HepG2 (cell line): ENCODE data around the gene BIVM. TPM values are rescaled to one million over a fixed set of nuclear protein-coding genes. Genes with fewer than 3 reads are reported as not detected.

ENCODE experiments used
- ASH2L ChIP-seq: fragments of 300-600, 200-600 bp; sonication (generic); IDR thresholded peaks from 2 replicates; pipeline ENCODE4 v1.7.0; 2017; ENCODE audit warnings: low read depth, mild to moderate bottlenecking, moderate library complexity, mixed read lengths, low read length; ENCODE audit not compliant: insufficient read length
- EED ChIP-seq: sonication (generic); formaldehyde crosslinking; IDR thresholded peaks from 2 replicates; pipeline ENCODE4 v1.5.0; 2020; ENCODE audit warnings: mild to moderate bottlenecking, missing genetic modification reagents
- ELF3 ChIP-seq: IDR thresholded peaks from 2 replicates; pipeline ENCODE4 v1.6.1; 2016; ENCODE audit warnings: missing genetic modification reagents, missing compliant biosample characterization
- FOXC1 ChIP-seq: sonication (generic); formaldehyde crosslinking; IDR thresholded peaks from 2 replicates; pipeline ENCODE4 v1.8.0; 2022; ENCODE audit warnings: mild to moderate bottlenecking, missing genetic modification reagents, borderline replicate concordance
- FOXO4 ChIP-seq: sonication (generic); formaldehyde crosslinking; conservative IDR thresholded peaks from 2 replicates; pipeline ENCODE4 v1.8.1; 2023; ENCODE audit warnings: missing genetic modification reagents
- HOMEZ ChIP-seq: IDR thresholded peaks from 2 replicates; pipeline ENCODE4 v1.6.1; 2016; ENCODE audit warnings: low read depth
- IRF9 ChIP-seq: sonication (generic); formaldehyde crosslinking; IDR thresholded peaks from 2 replicates; pipeline ENCODE4 v1.8.0; 2022; ENCODE audit warnings: missing genetic modification reagents, mild to moderate bottlenecking, borderline replicate concordance
- MYPOP ChIP-seq: sonication (generic); formaldehyde crosslinking; IDR thresholded peaks from 2 replicates; pipeline ENCODE4 v1.8.1; 2023; ENCODE audit warnings: mild to moderate bottlenecking, moderate library complexity, missing genetic modification reagents
- NONO ChIP-seq, 2 experiments: fragments of 450-650 bp in 1 of 2; sonication (generic) in 1 of 2; formaldehyde crosslinking in 1 of 2; IDR thresholded peaks in 1 of 2; conservative IDR thresholded peaks in 1 of 2; 2 replicates each; pipeline versions ENCODE4 v1.6.1 to v1.8.0; 2017 to 2022; ENCODE audit warnings: mild to moderate bottlenecking in 1 of 2, missing genetic modification reagents in 1 of 2, moderate library complexity in 1 of 2
- NR2F6 ChIP-seq, 2 experiments: IDR thresholded peaks; 2 replicates each; pipeline ENCODE4 v1.6.1; 2016; ENCODE audit warnings: antibody characterized with exemption in 1 of 2, mild to moderate bottlenecking in 1 of 2
- PAX8 ChIP-seq: sonication (generic); formaldehyde crosslinking; IDR thresholded peaks from 2 replicates; pipeline ENCODE4 v1.8.0; 2022; ENCODE audit warnings: mild to moderate bottlenecking, missing genetic modification reagents, borderline replicate concordance
- SNAPC5 ChIP-seq: sonication (generic); formaldehyde crosslinking; IDR thresholded peaks from 2 replicates; pipeline ENCODE4 v1.8.1; 2023; ENCODE audit warnings: mild to moderate bottlenecking, missing genetic modification reagents, borderline replicate concordance
- SP2 ChIP-seq: sonication (generic); formaldehyde crosslinking; IDR thresholded peaks from 2 replicates; pipeline ENCODE4 v1.5.1; 2020; ENCODE audit warnings: mild to moderate bottlenecking, missing genetic modification reagents
- TBP ChIP-seq: sonication (generic); formaldehyde crosslinking; IDR thresholded peaks from 2 replicates; pipeline ENCODE4 v1.5.0; 2020; ENCODE audit warnings: missing genetic modification reagents
- ZNF235 ChIP-seq: sonication (generic); formaldehyde crosslinking; IDR thresholded peaks from 2 replicates; pipeline ENCODE4 v1.8.1; 2023; ENCODE audit warnings: mild to moderate bottlenecking, missing genetic modification reagents, borderline replicate concordance
- ZNF337 ChIP-seq: sonication (generic); formaldehyde crosslinking; IDR thresholded peaks from 2 replicates; pipeline ENCODE4 v1.5.1; 2020; ENCODE audit warnings: missing genetic modification reagents, low read depth, mild to moderate bottlenecking, borderline replicate concordance
- ZNF350 ChIP-seq: sonication (generic); formaldehyde crosslinking; IDR thresholded peaks from 2 replicates; pipeline ENCODE4 v1.4.0; 2020; ENCODE audit warnings: mild to moderate bottlenecking, low read depth, missing genetic modification reagents, borderline replicate concordance
- ZNF549 ChIP-seq: sonication (generic); formaldehyde crosslinking; IDR thresholded peaks from 2 replicates; pipeline ENCODE4 v1.5.0; 2020; ENCODE audit warnings: missing genetic modification reagents
- ZNF746 ChIP-seq: sonication (generic); formaldehyde crosslinking; IDR thresholded peaks from 2 replicates; pipeline ENCODE4 v1.8.0; 2022; ENCODE audit warnings: mild to moderate bottlenecking, missing genetic modification reagents
- ZNF788 ChIP-seq: sonication (generic); formaldehyde crosslinking; IDR thresholded peaks from 2 replicates; pipeline ENCODE4 v1.5.0; 2020; ENCODE audit warnings: mild to moderate bottlenecking, missing genetic modification reagents, borderline replicate concordance
- ZNF850 ChIP-seq: sonication (generic); formaldehyde crosslinking; conservative IDR thresholded peaks from 2 replicates; pipeline ENCODE4 v1.9.0; 2021; ENCODE audit warnings: mild to moderate bottlenecking, missing genetic modification reagents
- polyA plus RNA-seq, 8 experiments: library from polyadenylated mRNA; depleted of rRNA in 3 of 8; stranded (reverse) in 7 of 8; unstranded in 1 of 8; fragments of >200 nt; fragmentation: Illumina TruSeq in 4 of 8; extraction: Trizol in 4 of 8; gene quantifications; 2 replicates each; pipeline versions ENCODE4 v1.2.1 to v1.2.3, GENCODE V29; 2011 to 2016; ENCODE audit warnings: low read depth in 4 of 8, missing spikeins in 1 of 8, mixed read lengths in 1 of 8; ENCODE audit not compliant: insufficient read depth in 1 of 8
- total RNA-seq, 5 experiments: library from RNA; depleted of rRNA; stranded (reverse); fragments of >200 nt; fragmentation: Illumina TruSeq; extraction: Trizol; gene quantifications; 2 replicates each; pipeline ENCODE4 v1.2.3, GENCODE V29; 2016; ENCODE audit warnings: low read depth in 1 of 5

Gene BIVM
- total and polyA plus RNA-seq, 2 of the 13 experiments (the other 11 are each of a cell fraction or from before 2014, with no cell fraction given), result 10.4 to 15.8 TPM

GRCh38 chr13:102798581-102799425 lies at the start of gene BIVM, which contains the start of gene POGLUT2 (continued):
- TF ChIP-seq FOXO4 (CRISPR knock-in tag) (no peak), IRF9 (CRISPR knock-in tag) (no peak; the same call in 1 of the 2 replicates), ZNF746 (CRISPR knock-in tag) (peak; percentile 62; the same call in 1 of the 2 replicates), ZNF350 (CRISPR knock-in tag) (peak; percentile 59; the same call in 1 of the 2 replicates), ZNF788 (peak; percentile 68; the same call in 1 of the 2 replicates), ZNF850 (CRISPR knock-in tag) (no peak), SNAPC5 (CRISPR knock-in tag) (no peak), NR2F6 (IDR thresholded peaks at IDR 0.05) (no peak), NR2F6 (CRISPR knock-in tag; IDR thresholded peaks at IDR 0.05) (no peak), ZNF235 (CRISPR knock-in tag) (no peak; the same call in 1 of the 2 replicates), PAX8 (CRISPR knock-in tag) (0 out of 2 replicates have a peak, but pooled peaks have one; percentile 46), HOMEZ (CRISPR knock-in tag) (0 out of 2 replicates have a peak, but pooled peaks have one; percentile 10), MYPOP (CRISPR knock-in tag) (no peak; the same call in 1 of the 2 replicates), ELF3 (CRISPR knock-in tag) (no peak), TBP (CRISPR knock-in tag) (no peak), ZNF337 (CRISPR knock-in tag) (0 out of 2 replicates have a peak, but pooled peaks have one; percentile 14), NONO (IDR thresholded peaks at IDR 0.05) (no peak), NONO (CRISPR knock-in tag; conservative IDR thresholded peaks at IDR 0.05) (peak; percentile 69), SP2 (CRISPR knock-in tag) (0 out of 2 replicates have a peak, but pooled peaks have one; percentile 15), EED (peak; percentile 86; the same call in 1 of the 2 replicates), ASH2L (peak; percentile 70), FOXC1 (CRISPR knock-in tag) (peak; percentile 53; the same call in 1 of the 2 replicates), ZNF549 (no peak)
